Gastroesophageal sphincter (tissue), 3 donors: ENCODE data around the gene WDR5B.

Experiments used
- CTCF ChIP-seq, 4 experiments: fragments of 200-600 bp in 2 of 4; fragments of 450-650 bp in 2 of 4; sonication (generic) in 1 of 4; IDR thresholded peaks; one replicate each; pipeline ENCODE4 v1.5.1; 2017 to 2019; ENCODE audit warnings: antibody characterized with exemption in 4 of 4, mild to moderate bottlenecking in 2 of 4, moderate library complexity in 2 of 4
- EP300 ChIP-seq: sonication (generic); formaldehyde crosslinking; IDR thresholded peaks from one replicate; pipeline ENCODE4 v1.6.1; 2017; ENCODE audit warnings: antibody characterized with exemption, mild to moderate bottlenecking
- POLR2A ChIP-seq, 2 donors: fragments of 450-650 bp; IDR thresholded peaks; one replicate each; pipeline ENCODE4 v1.6.1; 2017; ENCODE audit warnings: antibody characterized with exemption in 2 of 2, mild to moderate bottlenecking in 2 of 2, moderate library complexity in 1 of 2
- POLR2AphosphoS5 ChIP-seq: sonication (generic); formaldehyde crosslinking; IDR thresholded peaks from one replicate; pipeline ENCODE4 v1.6.1; 2017; ENCODE audit warnings: antibody characterized with exemption

DNA sequence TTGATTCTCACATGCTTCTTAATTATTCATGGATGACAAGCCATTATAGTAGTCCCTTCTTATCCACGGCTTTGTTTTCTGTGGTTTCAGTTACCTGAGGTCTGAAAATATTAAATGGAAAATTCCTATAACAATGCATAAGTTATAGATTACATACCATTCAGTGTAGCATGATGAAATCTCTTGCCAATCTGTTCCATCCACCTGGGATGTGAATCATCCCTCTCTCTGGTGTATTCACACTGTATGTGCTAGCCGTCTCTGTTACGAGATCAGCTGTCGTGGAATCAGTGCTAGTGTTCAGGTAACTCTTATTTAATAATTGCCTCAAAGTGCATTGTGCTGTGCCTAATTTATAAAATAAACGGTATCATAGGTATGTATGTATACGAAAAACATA is 5.2 kb downstream of the WDR5B start:
- no peak for TF ChIP-seq POLR2AphosphoS5
- no peak for TF ChIP-seq CTCF (IDR thresholded peaks at IDR 0.05)
- TF ChIP-seq POLR2A (IDR thresholded peaks at IDR 0.05), result no peak
- TF ChIP-seq EP300, result no peak
